ENCODE results near the gene FOXL3. TPM values are rescaled to one million over a fixed set of nuclear protein-coding genes. Genes with fewer than 3 reads are reported as not detected.
A peak's percentile ranks its signal among the peaks of the same experiment; 100 is the strongest.
"Not testable (repeated sequence)": the region's sequence is repeated elsewhere in the genome, so short reads cannot be mapped to it uniquely, and the experiment has no call there.

FOXL3 gene
- total RNA-seq, 2 donors from 2014 or later, result 0.79 TPM; not detected in 1

GRCh38 chr7:263483-264351 lies 26.3 kb upstream of the FOXL3 start:
- intact Hi-C loops (cut with DNase I); H3K27me3 ChIP-seq; H3K36me3 ChIP-seq; H3K4me3 ChIP-seq; H3K4me1 ChIP-seq; H3K9me3 ChIP-seq: not testable (repeated sequence)
- peak; percentile 62 for DNase-seq
- Histone ChIP-seq H3K27ac (peak overlapping the region; percentile 76), H3K9ac (ENCODE audit: low read depth in 2 of 2, low read length in 2 of 2) (peak overlapping the region; percentile 14 to 70)
- TF ChIP-seq CTCF (IDR thresholded peaks at IDR 0.05), result peak; percentile 68

- Histone ChIP-seq H3K4me3 (no peak overlapping the region), H3K9ac (ENCODE audit: low read depth in 2 of 2, low read length in 2 of 2) (peak overlapping the region in 1 of 2 donors; percentile 70), H3K9me3 (no peaks in the 10 kb centered on the region), H3K27ac (peak overlapping the region; percentile 76), H3K36me3 (no peaks in the 10 kb centered on the region), H3K4me1 (peaks cover 4% of the 10 kb centered on the region), H3K27me3 (no peaks in the 10 kb centered on the region)
- no peak for TF ChIP-seq CTCF (IDR thresholded peaks at IDR 0.05)
- intact Hi-C loops (cut with DNase I), result no loop called here
- DNase-seq, result peak; percentile 85
These were observed 25.3 kb upstream of the FOXL3 start for GRCh38 chr7:264541-265191.

- no peak overlapping the region for H3K4me3 ChIP-seq
- H3K9me3 ChIP-seq, result no peaks in the 10 kb centered on the region
- no peak for DNase-seq
- H3K4me1 ChIP-seq, result peaks cover 4% of the 10 kb centered on the region
- H3K9ac ChIP-seq (ENCODE audit: low read depth in 2 of 2, low read length in 2 of 2), result peak overlapping the region in 1 of 2 donors; percentile 70
- no peaks in the 10 kb centered on the region for H3K36me3 ChIP-seq
- intact Hi-C loops (cut with DNase I), result no loop called here
- no peaks in the 10 kb centered on the region for H3K27me3 ChIP-seq
- H3K27ac ChIP-seq, result no peak overlapping the region
- TF ChIP-seq CTCF (IDR thresholded peaks at IDR 0.05), result no peak
These were observed 24.6 kb upstream of the FOXL3 start for GRCh38 chr7:265192-265997.

GRCh38 chr7:265998-266850 lies 23.7 kb upstream of the FOXL3 start:
- H3K4me3 ChIP-seq, result no peak overlapping the region
- H3K9me3 ChIP-seq, result no peaks in the 10 kb centered on the region
- peak overlapping the region; percentile 1 to 34 for H3K9ac ChIP-seq (ENCODE audit: low read depth in 2 of 2, low read length in 2 of 2)
- no peaks in the 10 kb centered on the region for H3K27me3 ChIP-seq
- DNase-seq, result no peak
- no peak for TF ChIP-seq CTCF (IDR thresholded peaks at IDR 0.05)
- no peak overlapping the region for H3K27ac ChIP-seq
- no peaks in the 10 kb centered on the region for H3K36me3 ChIP-seq
- intact Hi-C loops (cut with DNase I), result no loop called here
- no peaks in the 10 kb centered on the region for H3K4me1 ChIP-seq

Measured in colonic mucosa (tissue), 4 donors.